ENCODE measurements around the gene ZSWIM5.
"Not testable (repeated sequence)": the region's sequence is repeated elsewhere in the genome, so short reads cannot be mapped to it uniquely, and the experiment has no call there.

The ZSWIM5 gene

DNA sequence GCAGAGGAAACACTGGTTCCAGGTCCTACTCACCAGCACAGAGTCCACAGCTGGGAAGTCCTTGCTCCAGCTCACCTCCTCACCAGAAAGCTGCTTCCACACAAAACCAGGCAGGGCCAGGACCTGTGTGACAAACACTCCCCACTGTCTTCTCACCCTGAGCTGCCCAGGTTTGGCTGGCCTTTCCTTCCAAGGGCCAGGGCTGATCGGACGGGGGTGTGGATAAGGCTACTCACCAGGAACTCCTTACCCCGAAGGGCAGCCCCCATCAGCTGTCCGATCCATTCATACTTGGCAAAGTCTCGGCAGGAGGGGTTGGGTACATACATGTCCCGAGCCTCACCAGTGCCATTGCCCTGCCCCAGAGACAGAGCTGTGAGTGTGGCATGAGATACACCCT, 200.6 kb downstream of the ZSWIM5 start:
- no peak overlapping the region for H3K4me3 ChIP-seq (ENCODE audit: control insufficient read depth, low read depth, low read length)
- DNase-seq (ENCODE audit: low read depth), result no peak
- TF ChIP-seq, protein P1, sequence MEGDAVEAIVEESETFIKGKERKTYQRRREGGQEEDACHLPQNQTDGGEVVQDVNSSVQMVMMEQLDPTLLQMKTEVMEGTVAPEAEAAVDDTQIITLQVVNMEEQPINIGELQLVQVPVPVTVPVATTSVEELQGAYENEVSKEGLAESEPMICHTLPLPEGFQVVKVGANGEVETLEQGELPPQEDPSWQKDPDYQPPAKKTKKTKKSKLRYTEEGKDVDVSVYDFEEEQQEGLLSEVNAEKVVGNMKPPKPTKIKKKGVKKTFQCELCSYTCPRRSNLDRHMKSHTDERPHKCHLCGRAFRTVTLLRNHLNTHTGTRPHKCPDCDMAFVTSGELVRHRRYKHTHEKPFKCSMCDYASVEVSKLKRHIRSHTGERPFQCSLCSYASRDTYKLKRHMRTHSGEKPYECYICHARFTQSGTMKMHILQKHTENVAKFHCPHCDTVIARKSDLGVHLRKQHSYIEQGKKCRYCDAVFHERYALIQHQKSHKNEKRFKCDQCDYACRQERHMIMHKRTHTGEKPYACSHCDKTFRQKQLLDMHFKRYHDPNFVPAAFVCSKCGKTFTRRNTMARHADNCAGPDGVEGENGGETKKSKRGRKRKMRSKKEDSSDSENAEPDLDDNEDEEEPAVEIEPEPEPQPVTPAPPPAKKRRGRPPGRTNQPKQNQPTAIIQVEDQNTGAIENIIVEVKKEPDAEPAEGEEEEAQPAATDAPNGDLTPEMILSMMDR (conservative IDR thresholded peaks at IDR 0.05; ENCODE audit: control insufficient read depth, insufficient read depth, low read depth, low read length), result no peak

DNA sequence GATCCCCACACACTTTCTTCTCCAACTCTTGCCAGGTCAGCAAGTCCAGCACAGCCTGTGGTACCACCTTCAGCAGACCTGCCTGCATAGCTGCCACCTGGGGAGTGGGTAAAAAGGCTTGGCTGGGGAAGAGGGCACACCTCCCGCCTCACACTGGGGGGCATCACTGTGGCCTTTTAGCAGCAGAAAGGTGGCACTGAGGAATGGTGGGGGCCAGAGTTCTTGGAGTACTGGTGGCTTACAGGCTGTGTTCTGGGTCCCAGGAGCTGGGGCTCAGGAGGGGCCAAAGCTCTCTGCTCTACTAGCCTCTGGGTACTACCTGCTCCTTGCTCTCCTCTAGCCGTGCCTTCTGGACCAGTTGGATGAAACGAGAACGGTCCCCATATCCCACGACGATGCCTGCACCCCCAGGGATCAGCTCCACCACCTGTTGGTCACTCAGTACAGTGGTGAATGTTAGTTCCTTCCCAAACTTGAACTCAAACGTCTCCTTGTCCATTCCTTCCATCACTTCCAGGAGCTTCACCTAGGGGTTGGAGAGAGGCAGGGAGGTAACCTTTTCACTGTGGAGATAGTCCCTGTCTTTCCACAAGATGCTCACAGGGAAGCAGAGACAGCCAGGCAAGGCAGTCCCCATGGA, 202.0 kb downstream of the ZSWIM5 start:
- H3K4me3 ChIP-seq (ENCODE audit: control insufficient read depth, low read depth, low read length), result no peak overlapping the region
- TF ChIP-seq, protein P1 (conservative IDR thresholded peaks at IDR 0.05; ENCODE audit: control insufficient read depth, insufficient read depth, low read depth, low read length), result no peak
- no peak for DNase-seq (ENCODE audit: low read depth)

DNA sequence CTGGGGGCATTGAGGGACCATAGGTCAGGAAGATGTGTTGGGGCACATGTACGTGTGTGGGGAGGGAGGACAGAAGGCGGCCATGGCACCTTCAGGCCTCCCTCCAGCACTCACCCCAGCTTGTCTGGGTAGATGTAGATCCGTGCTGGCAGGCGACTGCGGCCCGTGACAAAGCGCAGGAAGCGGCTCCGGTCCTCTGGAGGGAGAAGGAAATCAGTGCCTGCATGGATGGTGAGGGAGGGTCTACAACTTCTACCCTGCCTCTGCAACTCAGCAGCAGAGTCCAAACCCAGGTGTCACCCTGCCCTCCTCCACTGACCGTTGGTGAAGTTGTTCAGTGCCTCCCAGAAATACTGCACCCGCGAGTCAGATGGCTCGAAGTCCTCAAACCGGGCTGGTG, 202.7 kb downstream of the ZSWIM5 start:
- H3K4me3 ChIP-seq (ENCODE audit: control insufficient read depth, low read depth, low read length), result no peak overlapping the region
- DNase-seq (ENCODE audit: low read depth), result no peak
- TF ChIP-seq, protein P1 (conservative IDR thresholded peaks at IDR 0.05; ENCODE audit: control insufficient read depth, insufficient read depth, low read depth, low read length), result no peak

DNA sequence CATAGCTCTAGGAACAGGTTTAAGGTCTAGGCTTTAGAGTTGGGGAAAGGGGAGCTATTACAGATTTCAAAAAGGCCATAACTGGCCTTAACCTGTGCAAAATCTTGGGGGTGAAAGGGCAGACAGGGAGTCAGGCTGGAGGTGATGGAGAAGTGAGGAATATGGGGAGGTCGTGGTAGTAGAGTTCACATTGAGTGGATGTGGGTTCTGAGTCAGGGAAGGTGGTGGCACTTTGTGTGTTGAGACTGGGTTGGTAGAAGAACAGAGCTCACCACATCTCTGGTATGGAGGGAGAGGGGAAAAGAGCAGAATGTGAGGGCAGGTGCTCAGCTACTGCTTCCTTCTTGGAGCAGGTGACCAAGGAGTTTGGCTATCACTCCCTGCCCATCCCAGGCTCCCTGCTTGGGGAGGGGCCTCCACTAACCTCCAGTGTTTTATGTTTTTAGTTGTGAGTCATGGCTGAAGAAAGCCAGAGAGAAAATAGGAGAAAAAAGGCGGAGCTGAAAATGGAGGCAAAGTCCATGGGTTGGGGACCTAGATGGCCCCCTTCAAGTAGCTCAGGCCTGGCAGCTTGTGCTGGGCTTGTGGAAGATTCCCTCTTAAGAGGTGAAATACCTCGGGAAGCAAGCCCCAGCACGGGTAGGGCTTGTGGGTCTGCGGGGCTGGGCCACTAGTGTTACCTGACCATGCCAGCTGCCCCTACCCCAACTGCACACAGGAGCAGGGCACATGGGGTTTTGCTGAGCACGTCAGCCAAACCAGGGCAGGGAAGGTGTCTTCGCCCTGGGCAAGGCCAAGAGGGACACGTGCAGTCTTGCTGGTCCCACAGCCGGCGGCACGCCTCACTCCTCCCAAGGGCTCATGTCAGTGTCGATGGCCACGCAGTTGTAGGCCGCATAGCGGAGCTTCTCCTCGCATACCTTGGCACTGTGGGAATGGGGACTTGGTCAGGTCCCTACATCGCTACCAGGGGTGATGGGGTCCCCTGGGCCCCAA, 203.5 kb downstream of the ZSWIM5 start:
- no peak overlapping the region for H3K4me3 ChIP-seq (ENCODE audit: control insufficient read depth, low read depth, low read length)
- TF ChIP-seq, protein P1 (conservative IDR thresholded peaks at IDR 0.05; ENCODE audit: control insufficient read depth, insufficient read depth, low read depth, low read length), result no peak
- DNase-seq (ENCODE audit: low read depth), result no peak

DNA sequence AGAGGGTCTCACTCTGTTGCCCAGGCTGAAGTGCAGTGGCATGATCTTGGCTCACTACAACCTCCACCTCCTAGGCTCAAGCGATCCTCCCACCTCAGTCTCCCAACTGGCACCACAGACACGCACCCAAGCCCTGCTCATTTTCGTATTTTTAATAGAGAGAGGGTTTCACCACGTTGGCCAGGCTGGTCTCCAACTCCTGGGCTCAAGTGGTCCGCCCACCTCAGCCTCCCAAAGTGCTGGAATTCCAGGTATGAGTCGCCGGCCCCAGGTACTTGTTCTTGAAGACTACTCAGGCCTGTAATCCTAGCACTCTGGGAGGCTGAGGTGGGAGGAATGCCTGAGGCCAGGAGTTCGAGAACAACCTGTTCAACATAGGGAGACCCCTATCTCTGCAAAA, 204.8 kb downstream of the ZSWIM5 start:
- not testable (repeated sequence) for DNase-seq (ENCODE audit: low read depth); H3K4me3 ChIP-seq (ENCODE audit: control insufficient read depth, low read depth, low read length)

DNA sequence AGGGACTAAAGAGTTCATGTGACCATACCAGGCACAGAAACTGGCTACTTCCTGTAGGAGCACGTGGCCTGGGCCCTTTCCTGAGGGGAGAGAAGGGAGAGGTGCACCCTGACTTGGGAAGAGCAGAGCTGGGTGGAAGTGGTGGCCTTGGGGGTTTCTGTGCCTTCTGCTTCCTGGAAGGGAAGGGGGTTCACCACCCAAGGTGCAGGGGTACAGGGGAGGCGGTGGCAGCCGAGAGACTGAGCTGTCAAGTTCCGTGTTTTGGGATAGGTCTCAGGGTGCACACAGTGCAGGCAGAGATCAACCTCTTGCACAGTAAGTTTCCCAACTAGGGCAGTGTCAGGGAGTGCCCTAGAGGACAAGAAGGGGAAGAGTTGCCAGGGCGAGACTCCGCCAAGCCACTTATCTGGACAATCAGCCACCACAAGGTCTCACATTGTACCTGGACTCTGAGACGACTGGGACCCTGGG, 205.4 kb downstream of the ZSWIM5 start:
- H3K4me3 ChIP-seq (ENCODE audit: control insufficient read depth, low read depth, low read length), result no peak overlapping the region
- DNase-seq (ENCODE audit: low read depth), result no peak
- TF ChIP-seq, protein P1 (conservative IDR thresholded peaks at IDR 0.05; ENCODE audit: control insufficient read depth, insufficient read depth, low read depth, low read length), result no peak

DNA sequence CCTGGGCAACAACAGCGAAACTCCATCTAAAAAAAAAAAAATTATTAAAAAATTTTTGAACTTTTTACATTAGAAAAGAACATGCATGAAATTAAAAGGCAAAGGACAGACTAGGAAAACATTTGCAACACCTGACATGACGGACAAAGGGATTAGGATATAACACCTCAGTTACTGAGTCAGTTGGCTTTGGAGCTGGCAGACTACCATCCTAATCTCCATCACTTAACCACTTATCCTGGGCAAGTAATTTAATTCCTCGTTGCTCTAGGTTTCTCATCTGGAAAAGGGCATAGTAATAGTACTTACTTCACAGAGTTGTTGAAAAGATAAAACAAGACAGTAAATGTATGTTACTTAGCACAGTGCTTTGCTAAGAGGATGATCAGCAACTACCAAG, 207.2 kb downstream of the ZSWIM5 start:
- TF ChIP-seq, protein P1 (conservative IDR thresholded peaks at IDR 0.05; ENCODE audit: control insufficient read depth, insufficient read depth, low read depth, low read length), result no peak
- H3K4me3 ChIP-seq (ENCODE audit: control insufficient read depth, low read depth, low read length), result no peak overlapping the region
- no peak for DNase-seq (ENCODE audit: low read depth)

Measured in fibroblast of mammary gland (primary cell).